Adipocyte (in vitro differentiated cells): ENCODE data around the gene ROBO1.

Source experiments
- DNase-seq: peaks from one replicate; pipeline ENCODE4 v3.0.0-alpha.2; 2015; ENCODE audit warnings: low read depth
- H3K27me3 ChIP-seq: replicated peaks from 2 replicates; pipeline ENCODE4 v1.7.0; 2013; ENCODE audit warnings: mild to moderate bottlenecking, low read length, moderate library complexity; ENCODE audit not compliant: control insufficient read depth, insufficient read depth
- H3K36me3 ChIP-seq: 2 replicates; pipeline ENCODE4 v1.7.0; 2013; ENCODE audit warnings: low read length, mild to moderate bottlenecking, moderate library complexity; ENCODE audit not compliant: control insufficient read depth, insufficient read depth, severe bottlenecking
- H3K4me1 ChIP-seq: 2 replicates; pipeline ENCODE4 v1.7.0; 2013; ENCODE audit warnings: mild to moderate bottlenecking, low read length, moderate library complexity; ENCODE audit not compliant: control insufficient read depth, insufficient read depth
- H3K4me3 ChIP-seq: 2 replicates; pipeline ENCODE4 v1.7.0; 2013; ENCODE audit warnings: mild to moderate bottlenecking, low read length, moderate library complexity
- H3K9ac ChIP-seq: 2 replicates; pipeline ENCODE4 v1.7.0; 2013; ENCODE audit warnings: mild to moderate bottlenecking, low read length, moderate library complexity
- H3K9me3 ChIP-seq: 2 replicates; pipeline ENCODE4 v1.7.0; 2013; ENCODE audit warnings: mild to moderate bottlenecking, low read length, moderate library complexity; ENCODE audit not compliant: control insufficient read depth

Gene ROBO1

GRCh38 chr3:79555655-79556054 lies 212.1 kb downstream of the ROBO1 start:
- Histone ChIP-seq H3K4me1 (no peaks in the 10 kb centered on the region), H3K27me3 (no peaks in the 10 kb centered on the region), H3K9me3 (no peaks in the 10 kb centered on the region), H3K9ac (no peak overlapping the region), H3K4me3 (no peak overlapping the region), H3K36me3 (no peaks in the 10 kb centered on the region)
- DNase-seq = no peak

- H3K4me3 ChIP-seq = no peak overlapping the region
- no peaks in the 10 kb centered on the region for H3K36me3 ChIP-seq
- no peaks in the 10 kb centered on the region for H3K9me3 ChIP-seq
- peaks cover 4% of the 10 kb centered on the region for H3K27me3 ChIP-seq
- no peaks in the 10 kb centered on the region for H3K4me1 ChIP-seq
- no peak overlapping the region for H3K9ac ChIP-seq
- no peak for DNase-seq
Measured at GRCh38 chr3:79551997-79552396, 215.8 kb downstream of the ROBO1 start.

DNA sequence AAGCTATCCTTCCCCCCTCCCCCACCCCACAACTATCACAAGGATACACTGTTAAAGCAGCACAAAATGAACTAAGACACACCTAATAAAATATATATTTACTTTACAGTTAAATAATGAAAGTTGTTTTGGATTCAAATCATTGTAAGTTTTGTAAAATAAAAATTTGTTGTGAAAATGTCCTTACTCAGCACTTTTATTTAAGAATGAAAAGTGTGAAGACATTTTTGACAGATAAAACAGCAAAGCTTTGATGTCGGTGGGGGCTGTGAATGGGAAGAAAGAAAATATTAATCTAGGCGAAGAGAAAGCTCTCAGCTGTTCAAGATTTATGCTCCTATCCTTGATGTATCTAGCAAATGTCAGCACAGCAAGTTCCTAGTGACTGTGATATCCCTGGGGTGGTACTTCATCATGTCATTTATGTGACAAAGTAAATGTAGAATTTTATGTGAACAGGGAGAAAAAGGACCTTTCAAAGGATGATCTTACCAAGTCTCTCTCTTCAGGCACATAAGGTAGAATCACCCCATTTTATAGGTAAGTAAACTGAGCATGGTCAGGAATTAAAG lies 216.4 kb downstream of the ROBO1 start:
- Histone ChIP-seq H3K4me3 (no peak overlapping the region), H3K36me3 (no peaks in the 10 kb centered on the region), H3K27me3 (peaks cover 4% of the 10 kb centered on the region), H3K9ac (no peak overlapping the region), H3K4me1 (no peaks in the 10 kb centered on the region), H3K9me3 (no peaks in the 10 kb centered on the region)
- no peak for DNase-seq

DNA sequence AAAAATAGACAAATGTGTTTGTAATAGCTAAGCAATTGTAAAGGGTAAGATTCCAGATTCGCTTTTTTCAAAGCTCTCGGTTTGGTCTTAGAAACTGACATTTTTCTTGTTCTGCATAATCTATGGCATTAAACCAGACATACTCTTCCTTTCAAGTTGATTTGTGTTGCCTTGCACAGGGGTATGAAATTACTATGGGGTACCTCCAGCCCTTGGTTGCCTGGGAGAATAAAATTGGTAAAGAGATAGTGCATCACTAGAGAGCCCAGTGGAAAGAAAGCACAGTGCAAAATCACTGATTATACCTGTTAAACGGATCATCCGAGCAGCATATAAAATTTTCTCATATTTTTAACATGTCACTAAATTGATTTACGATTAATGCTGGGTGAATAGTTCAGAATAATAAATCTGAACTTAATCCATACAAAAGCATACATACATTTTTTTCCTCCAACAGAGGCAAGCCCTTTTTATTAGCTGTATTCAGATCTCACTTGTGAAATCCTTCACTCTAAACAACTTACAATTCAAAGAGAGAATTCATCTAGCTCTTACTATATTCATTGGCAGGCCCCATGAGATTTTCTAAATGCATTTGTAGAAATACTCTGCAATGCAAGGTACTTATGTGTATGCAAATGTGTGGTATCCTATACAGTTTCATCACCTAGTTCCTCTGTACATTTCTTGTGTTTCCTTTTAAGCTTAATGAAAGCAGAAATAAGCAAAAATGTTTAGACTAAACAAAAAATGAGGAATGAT lies 224.4 kb downstream of the ROBO1 start:
- DNase-seq = no peak
- Histone ChIP-seq H3K9me3 (no peaks in the 10 kb centered on the region), H3K36me3 (no peaks in the 10 kb centered on the region), H3K4me3 (no peak overlapping the region), H3K4me1 (no peaks in the 10 kb centered on the region), H3K27me3 (peaks cover 4% of the 10 kb centered on the region), H3K9ac (no peak overlapping the region)

- Histone ChIP-seq H3K9ac (no peak overlapping the region), H3K4me1 (no peaks in the 10 kb centered on the region), H3K36me3 (no peaks in the 10 kb centered on the region), H3K4me3 (no peak overlapping the region), H3K9me3 (no peaks in the 10 kb centered on the region), H3K27me3 (no peaks in the 10 kb centered on the region)
- DNase-seq = no peak
Measured at GRCh38 chr3:79534727-79535126, 233.1 kb downstream of the ROBO1 start.

DNA sequence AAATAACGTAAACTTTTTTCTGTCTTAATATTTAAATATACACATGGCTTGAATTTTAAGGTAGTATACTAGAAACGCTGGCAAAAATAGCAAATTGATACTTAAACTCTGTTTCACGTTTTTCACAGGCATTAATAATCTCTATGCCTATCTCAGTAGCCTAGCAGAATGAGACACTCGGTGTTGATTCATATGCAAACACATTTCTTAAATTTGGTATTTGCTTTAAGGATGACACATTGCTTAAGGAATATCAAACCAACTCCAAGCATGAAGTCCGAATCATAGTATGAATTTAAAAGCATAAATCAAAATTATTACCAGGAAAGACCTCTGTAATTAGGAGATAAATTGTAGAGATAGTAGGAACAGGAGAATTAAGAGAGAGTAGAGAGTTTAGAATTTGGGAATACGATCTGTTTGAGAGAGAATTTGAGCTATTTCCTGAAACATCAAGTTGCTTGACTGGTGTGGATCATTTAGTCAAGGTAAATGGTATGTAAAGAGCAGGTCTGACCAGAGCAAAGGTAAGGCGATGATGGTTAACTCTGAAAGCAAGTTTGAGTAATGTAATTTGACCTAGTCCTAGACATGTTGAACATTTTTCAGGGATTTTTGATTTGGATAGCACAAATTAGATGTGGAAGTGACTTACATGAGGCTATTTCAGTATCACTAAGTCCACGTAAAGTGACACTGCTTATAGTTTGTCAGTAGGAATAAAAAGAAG lies 236.1 kb downstream of the ROBO1 start:
- DNase-seq = no peak
- H3K27me3 ChIP-seq = no peaks in the 10 kb centered on the region
- no peaks in the 10 kb centered on the region for H3K36me3 ChIP-seq
- no peaks in the 10 kb centered on the region for H3K4me1 ChIP-seq
- H3K4me3 ChIP-seq = no peak overlapping the region
- H3K9ac ChIP-seq = no peak overlapping the region
- H3K9me3 ChIP-seq = no peaks in the 10 kb centered on the region

DNA sequence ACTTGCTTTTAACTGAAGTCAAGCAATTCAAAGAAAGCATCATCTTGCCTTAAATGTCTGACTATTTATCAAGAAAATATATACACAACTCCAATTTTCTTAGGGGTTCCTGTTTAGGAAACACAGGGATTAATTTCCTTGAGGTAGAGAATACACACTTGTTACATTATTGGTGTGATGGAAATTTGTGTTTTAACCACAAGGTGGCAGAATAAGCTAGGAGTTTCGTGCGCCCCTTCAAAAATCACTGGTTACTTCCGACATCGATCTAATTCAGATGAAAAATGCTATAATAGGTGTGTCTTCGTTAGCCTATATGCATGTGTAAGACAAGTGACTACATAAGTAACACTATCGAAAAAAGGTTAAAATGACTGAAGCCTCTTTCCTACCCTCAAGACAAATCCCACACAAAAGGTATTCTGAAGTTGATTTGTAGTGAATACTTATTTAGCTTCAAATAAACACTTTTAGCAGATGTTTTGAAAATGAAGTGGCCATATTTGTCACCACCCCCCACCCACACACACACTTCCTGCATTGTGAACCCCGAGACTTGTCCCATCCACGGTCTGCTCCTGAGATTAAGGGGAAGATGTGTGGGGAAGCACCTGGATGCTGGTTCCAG lies 246.5 kb downstream of the ROBO1 start:
- Histone ChIP-seq H3K36me3 (no peaks in the 10 kb centered on the region), H3K9me3 (no peaks in the 10 kb centered on the region), H3K4me3 (no peak overlapping the region), H3K27me3 (no peaks in the 10 kb centered on the region), H3K9ac (no peak overlapping the region), H3K4me1 (no peaks in the 10 kb centered on the region)
- DNase-seq = peak; percentile 79

DNA sequence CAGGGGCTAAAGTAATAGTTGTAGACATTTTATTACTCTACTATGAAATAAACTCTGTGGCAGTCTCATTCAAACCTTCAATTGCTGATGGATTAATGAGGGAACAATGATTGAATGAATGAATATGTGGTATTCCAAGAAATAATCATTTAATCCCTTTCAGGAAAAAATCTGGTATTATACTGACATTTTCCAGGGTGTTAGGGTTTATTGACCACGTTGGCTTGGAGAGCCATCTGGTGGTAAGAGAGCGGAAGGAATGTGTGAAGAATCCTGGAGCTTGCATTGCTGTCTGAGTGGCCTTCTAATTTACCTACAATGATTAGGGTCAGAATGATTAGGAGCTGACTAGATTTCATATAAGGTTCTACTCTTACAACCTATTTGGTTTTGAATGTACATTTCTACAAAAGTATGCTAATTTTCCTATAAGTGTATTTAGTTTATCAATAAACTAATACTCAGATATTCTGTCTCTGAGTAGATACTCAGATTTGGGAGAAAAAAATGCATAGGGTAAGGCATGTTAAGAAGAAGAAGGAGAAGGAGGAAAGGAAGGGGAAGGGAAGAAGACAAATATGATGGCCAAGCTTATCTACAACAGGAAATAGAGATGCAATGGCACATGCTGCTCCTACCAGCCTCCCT lies 249.9 kb downstream of the ROBO1 start:
- Histone ChIP-seq H3K9me3 (no peaks in the 10 kb centered on the region), H3K36me3 (no peaks in the 10 kb centered on the region), H3K4me1 (peaks cover 20% of the 10 kb centered on the region), H3K9ac (no peak overlapping the region), H3K4me3 (no peak overlapping the region), H3K27me3 (no peaks in the 10 kb centered on the region)
- DNase-seq = peak; percentile 72

DNA sequence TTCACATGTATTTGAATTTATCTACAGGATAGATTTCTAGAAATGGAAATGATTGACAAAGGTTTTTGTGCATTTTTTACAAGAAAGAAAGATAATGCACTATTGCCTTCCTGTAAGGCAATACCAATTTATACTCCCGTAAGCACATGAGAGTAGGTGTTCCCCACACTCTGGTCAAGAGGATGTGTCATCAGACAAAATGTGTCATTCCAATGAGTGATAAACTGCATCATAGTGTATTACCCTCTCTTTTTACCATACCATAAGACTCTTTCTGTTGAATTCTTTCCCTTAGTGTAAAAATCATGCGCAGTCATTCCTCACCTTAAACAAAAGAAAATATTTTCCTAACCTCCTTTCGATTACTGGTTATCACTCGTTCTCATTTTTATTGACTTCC lies 251.0 kb downstream of the ROBO1 start:
- peaks cover 20% of the 10 kb centered on the region for H3K4me1 ChIP-seq
- H3K36me3 ChIP-seq = no peaks in the 10 kb centered on the region
- H3K27me3 ChIP-seq = no peaks in the 10 kb centered on the region
- no peaks in the 10 kb centered on the region for H3K9me3 ChIP-seq
- H3K4me3 ChIP-seq = no peak overlapping the region
- no peak for DNase-seq
- H3K9ac ChIP-seq = no peak overlapping the region

DNA sequence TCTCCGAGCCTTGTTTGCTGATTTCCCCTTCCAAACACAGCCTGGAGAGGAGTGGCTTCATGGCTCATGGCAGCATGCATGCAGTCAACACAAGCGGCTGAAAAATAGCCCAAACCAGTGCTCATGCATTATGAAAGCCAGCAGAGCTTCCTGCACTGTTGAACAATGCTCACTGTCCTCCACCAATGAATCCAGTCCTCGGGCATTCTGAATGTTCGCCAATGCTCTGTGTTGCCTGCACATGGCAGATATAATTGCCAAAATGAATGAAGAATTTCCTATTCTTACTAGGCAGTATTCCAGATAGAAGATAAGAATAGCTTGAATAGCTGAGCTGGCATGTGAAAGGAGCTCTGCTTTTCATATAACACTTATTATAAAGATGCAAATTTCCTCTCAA lies 252.7 kb downstream of the ROBO1 start:
- no peaks in the 10 kb centered on the region for H3K36me3 ChIP-seq
- no peaks in the 10 kb centered on the region for H3K9me3 ChIP-seq
- DNase-seq = peak; percentile 67
- no peak overlapping the region for H3K9ac ChIP-seq
- H3K4me1 ChIP-seq = peaks cover 20% of the 10 kb centered on the region
- H3K27me3 ChIP-seq = no peaks in the 10 kb centered on the region
- H3K4me3 ChIP-seq = peak overlapping the region; percentile 54

GRCh38 chr3:79514069-79514468 lies 253.7 kb downstream of the ROBO1 start:
- no peaks in the 10 kb centered on the region for H3K36me3 ChIP-seq
- H3K9me3 ChIP-seq = no peaks in the 10 kb centered on the region
- no peaks in the 10 kb centered on the region for H3K27me3 ChIP-seq
- H3K4me3 ChIP-seq = no peak overlapping the region
- H3K9ac ChIP-seq = no peak overlapping the region
- DNase-seq = peak; percentile 26
- H3K4me1 ChIP-seq = peaks cover 20% of the 10 kb centered on the region
